ENCODE measurements around the gene SLC1A2.

DNA sequence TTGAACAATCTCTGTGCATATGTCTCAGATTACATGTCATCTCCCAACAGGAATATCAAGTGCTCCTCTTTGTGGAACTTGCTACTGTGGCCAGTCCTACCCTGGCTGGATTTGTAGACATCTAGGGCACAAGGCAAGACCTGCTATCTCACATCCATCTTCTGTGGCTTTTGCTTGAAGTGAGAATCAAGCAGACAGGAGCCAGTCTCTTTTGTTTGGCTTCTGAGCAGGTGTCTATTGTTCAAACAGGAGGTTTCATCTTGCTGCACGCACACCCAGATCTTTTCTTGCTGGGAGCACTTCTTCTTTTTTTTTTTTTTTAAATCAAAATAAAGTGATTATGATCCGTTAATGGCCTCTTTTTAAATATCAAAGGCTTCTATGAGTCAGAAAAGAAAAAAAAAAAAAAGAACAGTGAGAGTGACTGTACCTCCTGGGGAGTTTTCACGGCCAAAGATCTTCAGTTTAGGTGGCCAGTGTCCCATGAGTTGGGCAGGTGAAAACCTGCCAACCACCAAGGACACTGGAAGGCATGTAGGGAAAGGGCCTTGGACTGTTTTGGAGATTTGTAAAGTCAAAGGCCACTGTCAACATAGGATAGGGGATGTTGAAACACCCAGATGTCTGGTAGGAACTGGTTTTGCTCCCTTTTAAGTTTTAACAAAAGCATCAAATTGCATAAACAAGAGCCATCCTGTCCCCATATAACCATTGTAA, 202.2 kb downstream of the SLC1A2 start:
- TF ChIP-seq, protein P1, sequence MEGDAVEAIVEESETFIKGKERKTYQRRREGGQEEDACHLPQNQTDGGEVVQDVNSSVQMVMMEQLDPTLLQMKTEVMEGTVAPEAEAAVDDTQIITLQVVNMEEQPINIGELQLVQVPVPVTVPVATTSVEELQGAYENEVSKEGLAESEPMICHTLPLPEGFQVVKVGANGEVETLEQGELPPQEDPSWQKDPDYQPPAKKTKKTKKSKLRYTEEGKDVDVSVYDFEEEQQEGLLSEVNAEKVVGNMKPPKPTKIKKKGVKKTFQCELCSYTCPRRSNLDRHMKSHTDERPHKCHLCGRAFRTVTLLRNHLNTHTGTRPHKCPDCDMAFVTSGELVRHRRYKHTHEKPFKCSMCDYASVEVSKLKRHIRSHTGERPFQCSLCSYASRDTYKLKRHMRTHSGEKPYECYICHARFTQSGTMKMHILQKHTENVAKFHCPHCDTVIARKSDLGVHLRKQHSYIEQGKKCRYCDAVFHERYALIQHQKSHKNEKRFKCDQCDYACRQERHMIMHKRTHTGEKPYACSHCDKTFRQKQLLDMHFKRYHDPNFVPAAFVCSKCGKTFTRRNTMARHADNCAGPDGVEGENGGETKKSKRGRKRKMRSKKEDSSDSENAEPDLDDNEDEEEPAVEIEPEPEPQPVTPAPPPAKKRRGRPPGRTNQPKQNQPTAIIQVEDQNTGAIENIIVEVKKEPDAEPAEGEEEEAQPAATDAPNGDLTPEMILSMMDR (IDR thresholded peaks at IDR 0.05): no peak
- no peak for TF ChIP-seq EZH2 (IDR thresholded peaks at IDR 0.05)

Measured in neural progenitor cell (in vitro differentiated cells).